ENCODE results near the gene TEX30. TPM values are rescaled to one million over a fixed set of nuclear protein-coding genes. Genes with fewer than 3 reads are reported as not detected.
A peak's percentile ranks its signal among the peaks of the same experiment; 100 is the strongest.

TEX30 gene
- total and polyA plus RNA-seq, 2 donors (not counting 1 experiment from before 2014, with no cell fraction given), result 4.3 to 5.9 TPM

GRCh38 chr13:102798581-102799425, 25.2 kb upstream of the TEX30 start, which contains the start of the genes BIVM and POGLUT2:
BIVM (plus strand) TSS chr13:102799119; CDS start chr13:102807268, 8,149 bp downstream.
POGLUT2 (minus strand) TSS chr13:102798976; CDS start chr13:102798670, 306 bp downstream.
- Mint-ChIP-seq H3K27me3 (peaks cover 8% of the 10 kb centered on the region), H3K4me3 (peak within 1 kb of the TSS; percentile 84), H3K4me1 (peaks cover 28% of the 10 kb centered on the region), H3K27ac (peak within 1 kb of the TSS; percentile 32), H3K9me3 (ENCODE audit: insufficient read depth) (no peaks in the 10 kb centered on the region)
- peaks cover 0 to 3% (median 0%) of the 10 kb centered on the region in 3 donors for H3K9me3 ChIP-seq (ENCODE audit: control extremely low read depth in 1 of 3, control insufficient read depth in 2 of 3, insufficient read depth in 1 of 3, low read length in 2 of 3)
- intact Hi-C loops (cut with micrococcal nuclease), result no loop called here
- H3K27ac ChIP-seq (ENCODE audit: low read length in 2 of 2), result no peak within 1 kb of the TSS
- peak within 1 kb of the TSS; percentile 52 to 68 (median 53) for H3K4me3 ChIP-seq (ENCODE audit: control extremely low read depth in 1 of 5, extremely low read depth in 1 of 5, insufficient read depth in 1 of 5, low read depth in 2 of 5, low read length in 4 of 5)
- H3K4me1 ChIP-seq (ENCODE audit: control insufficient read depth in 2 of 2, insufficient read depth in 2 of 2, low read length in 2 of 2), result peaks cover 24% of the 10 kb centered on the region in 2 donors
- ChIA-PET POLR2A (interaction anchor here (1.8 to 2.5 kb wide), 2 partner anchors 47 to 202 kb away, joined by 7 to 16 read pairs; partner anchors contain the start of genes ERCC5 and TPP2), CTCF (interaction anchor here (0.8 to 2.9 kb wide), 5 partner anchors 14 to 219 kb away, joined by 3 to 13 read pairs (median 3); partner anchors contain the start of gene ERCC5)
- peak within 1 kb of the TSS; percentile 93 for H2AFZ ChIP-seq (ENCODE audit: insufficient read depth, low read depth, low read length, poor library complexity, severe bottlenecking)
- H3K27me3 ChIP-seq (replicated peaks in 1 of 4; ENCODE audit: control extremely low read depth in 1 of 4, control insufficient read depth in 3 of 4, insufficient read depth in 4 of 4, low read length in 3 of 4), result peaks cover 0 to 18% (median 11%) of the 10 kb centered on the region in 4 experiments
- WGBS (ENCODE audit: insufficient coverage), result under 1% methylated on average over 72 of the region's 72 CpGs
- ATAC-seq (ENCODE audit: low read depth) (peak; percentile 44), DNase-seq (peak; percentile 66)
- H3K9ac ChIP-seq (ENCODE audit: low read length), result peak within 1 kb of the TSS; percentile 78
- no peak for TF ChIP-seq EZH2 (IDR thresholded peaks at IDR 0.05; ENCODE audit: borderline replicate concordance, insufficient read depth, low read depth, low read length, poor library complexity, severe bottlenecking)
- no peak for TF ChIP-seq CTCF (IDR thresholded peaks at IDR 0.05)
- H4K20me1 ChIP-seq (ENCODE audit: control insufficient read depth, insufficient read depth, low read length, poor library complexity, severe bottlenecking), result no peaks in the 10 kb centered on the region
- H3K79me2 ChIP-seq (ENCODE audit: control insufficient read depth, insufficient read depth, low read length), result no peaks in the 10 kb centered on the region
- peak within 1 kb of the TSS; percentile 96 for H3K4me2 ChIP-seq (replicated peaks; ENCODE audit: low read depth, low read length, poor library complexity, severe bottlenecking)
- H3K36me3 ChIP-seq (replicated peaks in 1 of 2; ENCODE audit: control extremely low read depth in 1 of 2, control insufficient read depth in 1 of 2, extremely low read depth in 1 of 2, insufficient read depth in 2 of 2, low read length in 1 of 2), result no peaks in the 10 kb centered on the region

Measured in B cell (primary cell).